NCI-H524 (cell line): ENCODE data around the gene STPG4.

Experiments
- DNase-seq, 2 experiments: peaks; one replicate each; lab custom pipeline; 2025; lab: John Stamatoyannopoulos, UW

The STPG4 gene

DNA sequence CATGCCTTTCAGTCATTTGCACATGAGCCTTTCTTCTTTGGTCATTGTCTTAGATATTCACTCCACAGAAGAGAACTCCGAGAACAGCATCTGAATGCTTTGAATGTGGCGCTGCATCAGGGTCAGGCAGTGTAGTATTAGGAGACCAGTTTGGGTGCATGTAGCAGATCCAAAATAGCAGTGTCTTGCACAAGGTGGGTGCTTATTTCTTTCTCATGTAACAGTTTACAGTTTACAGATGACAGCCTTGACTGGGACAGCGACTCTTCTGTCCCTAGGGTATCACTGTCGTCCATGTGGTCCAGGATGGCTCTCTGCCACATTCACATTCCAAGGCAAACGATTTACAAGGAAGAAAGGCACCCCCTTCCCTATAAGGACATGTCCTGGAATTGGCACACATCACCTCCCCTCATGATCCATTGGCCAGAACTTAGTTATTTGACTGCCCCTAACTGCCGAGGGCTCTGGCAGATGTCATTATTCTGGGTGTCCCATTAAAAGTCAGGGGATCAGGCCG, 101.0 kb downstream of the STPG4 start:
- no peak for DNase-seq

DNA sequence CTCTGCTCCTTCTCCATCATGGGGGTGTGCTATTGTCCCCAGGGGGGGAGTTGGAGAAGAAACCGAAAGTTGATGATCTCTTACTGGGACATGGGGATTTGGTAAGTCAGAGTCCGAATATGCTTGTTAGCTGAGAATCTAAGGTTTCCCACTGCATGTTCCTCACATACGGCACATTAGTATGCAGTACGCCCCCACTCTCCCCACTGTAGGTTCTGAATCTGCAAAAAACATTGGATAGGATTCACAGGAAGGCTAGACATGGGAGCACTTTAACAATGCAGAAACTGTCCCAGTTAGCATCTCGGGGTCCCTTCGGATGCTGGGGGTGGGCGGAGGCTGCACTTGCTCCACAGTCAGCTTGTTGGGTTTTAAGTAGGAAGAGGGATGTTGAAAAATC, 102.3 kb downstream of the STPG4 start:
- DNase-seq, result no peak

DNA sequence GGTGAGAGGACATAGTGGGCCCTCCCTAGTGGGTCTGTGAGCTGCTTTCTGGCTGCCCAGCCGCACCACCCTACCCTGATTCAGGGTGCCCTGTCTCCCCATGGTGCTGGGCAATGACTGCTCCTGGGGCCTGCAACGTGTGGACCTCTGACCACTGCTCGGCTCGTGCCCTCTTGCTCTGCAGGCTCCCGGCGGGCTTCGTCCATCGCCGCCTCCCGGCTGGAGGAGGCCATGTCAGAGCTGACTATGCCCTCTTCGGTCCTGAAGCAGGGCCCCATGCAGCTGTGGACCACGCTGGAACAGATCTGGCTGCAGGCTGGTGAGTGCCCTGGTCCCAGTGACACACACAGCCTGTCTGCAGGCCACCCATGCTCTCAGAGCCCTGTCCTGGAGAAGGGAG, 103.5 kb downstream of the STPG4 start:
- no peak for DNase-seq

DNA sequence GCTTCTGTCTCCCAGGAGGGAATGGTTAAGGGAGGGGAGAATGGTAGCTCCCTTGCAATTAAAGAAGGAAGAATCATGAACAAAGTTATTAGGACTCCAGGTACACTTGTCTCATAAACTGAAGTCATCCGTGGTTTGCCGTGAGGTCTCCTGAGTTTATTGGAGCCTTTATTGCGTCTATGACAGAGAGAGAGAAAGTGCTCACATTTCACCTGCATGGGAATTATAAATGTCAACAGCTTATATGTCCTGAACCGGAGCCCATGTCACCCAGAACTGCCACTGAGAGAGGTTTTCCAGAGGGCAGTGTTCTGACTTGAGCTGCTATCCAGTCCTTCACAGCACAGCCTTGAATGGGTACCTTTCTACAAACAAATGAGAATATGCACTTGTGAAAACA, 104.3 kb downstream of the STPG4 start:
- DNase-seq, result no peak

DNA sequence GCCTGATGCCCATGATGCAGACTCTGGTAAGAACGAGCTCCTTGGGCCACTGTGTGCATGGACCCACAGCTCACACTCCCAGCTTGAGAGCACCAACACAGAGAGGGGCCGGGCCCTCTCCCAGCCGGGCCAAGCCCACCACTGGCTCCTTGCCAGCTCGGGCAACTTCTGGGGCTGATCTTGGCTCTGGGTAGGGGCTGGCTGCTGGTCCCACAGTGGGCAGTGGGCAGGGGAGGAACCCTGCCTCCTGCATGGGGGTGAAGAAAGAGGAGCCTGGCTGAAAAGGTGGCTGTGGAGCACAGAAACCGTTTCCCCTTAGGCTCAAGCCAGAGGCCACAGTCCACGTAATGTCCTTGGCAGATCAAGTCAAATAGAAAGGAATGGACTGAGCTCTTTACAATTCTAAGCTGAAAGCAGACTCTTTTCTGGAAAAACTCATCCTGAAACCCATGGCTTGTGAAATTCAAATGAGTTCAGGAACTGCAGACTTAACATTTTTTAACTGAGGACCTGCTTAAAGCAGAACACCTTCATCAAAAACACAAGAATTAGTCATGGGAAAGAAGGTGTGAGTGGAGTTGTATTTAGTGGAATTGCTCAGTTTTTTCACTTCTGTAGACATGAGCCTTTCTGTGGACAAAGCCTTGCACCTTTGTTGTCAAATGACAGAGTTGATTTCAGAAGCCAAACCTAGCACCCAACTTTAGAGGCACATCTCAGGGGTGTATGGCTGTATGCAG, 104.9 kb downstream of the STPG4 start:
- no peak for DNase-seq

DNA sequence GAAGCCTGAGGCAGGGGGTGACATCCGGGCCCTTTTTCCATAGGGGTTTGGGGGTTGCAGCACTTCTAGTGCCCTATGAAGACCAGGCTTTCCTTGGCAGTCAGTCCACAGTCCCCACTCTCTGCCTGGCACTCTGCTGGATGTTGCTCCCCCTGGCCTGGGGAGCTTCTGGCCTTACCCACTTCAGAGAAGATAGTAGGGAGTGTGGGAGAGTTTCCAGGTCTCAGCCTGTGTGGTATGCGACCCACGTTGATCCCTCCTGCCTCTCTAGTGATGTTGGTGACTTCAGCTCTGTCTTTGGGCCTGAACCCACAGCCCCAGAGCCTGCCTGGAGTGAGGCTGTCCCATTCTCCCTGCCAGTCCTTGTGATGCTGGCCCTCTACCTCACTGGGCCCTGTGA, 105.6 kb downstream of the STPG4 start:
- no peak for DNase-seq

DNA sequence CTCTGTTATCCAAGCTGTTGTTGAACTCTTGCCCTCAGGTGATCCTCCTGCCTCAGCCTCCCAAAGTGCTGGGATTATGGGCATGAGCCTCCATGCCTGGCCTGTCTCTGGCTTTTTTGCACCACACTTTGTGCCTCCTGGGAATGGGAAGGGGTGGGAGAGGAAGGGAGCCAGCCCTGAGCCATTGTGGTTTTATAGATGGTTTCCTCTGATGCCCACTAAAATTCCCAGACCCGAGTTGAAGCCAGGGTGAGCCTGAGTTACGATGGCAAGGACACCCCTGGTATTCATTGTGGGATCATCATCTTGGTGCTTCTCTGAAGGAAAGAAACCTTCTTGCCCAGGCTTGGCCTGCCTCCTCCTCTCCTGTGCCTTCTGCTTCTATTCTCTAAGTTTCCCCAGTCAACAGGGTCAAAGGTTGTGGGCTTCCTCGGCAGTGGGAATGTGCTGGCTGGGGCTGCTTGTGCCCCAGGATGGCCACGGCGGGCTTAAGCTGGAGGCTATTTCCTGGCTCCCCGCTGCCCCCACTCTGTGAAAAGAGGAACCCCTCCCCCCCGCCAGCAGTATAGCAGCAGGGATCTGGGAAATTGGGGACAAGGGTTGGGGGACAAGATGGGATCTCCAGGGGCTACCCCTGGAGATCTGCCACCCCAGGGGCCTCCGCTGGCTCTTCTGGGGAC, 106.2 kb downstream of the STPG4 start:
- no peak for DNase-seq

DNA sequence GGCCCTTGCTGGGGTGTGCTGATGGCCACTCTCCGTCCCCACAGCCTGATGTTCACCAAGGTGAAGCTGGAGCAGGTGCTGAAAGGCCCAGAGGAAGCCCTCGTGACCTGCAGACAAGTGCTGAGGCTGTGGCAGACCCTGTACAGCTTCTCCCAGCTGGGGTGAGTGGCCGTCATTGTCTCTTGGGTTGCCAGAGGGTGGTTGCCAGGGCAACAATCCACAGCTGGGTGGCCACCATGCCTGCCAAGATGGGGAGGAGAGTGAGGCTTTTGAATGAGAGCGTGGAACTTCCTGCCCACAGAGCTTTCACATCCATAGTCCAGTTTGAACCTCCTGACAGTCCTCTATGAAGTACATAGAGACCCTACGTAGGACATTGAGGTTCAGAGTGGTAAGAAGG, 108.8 kb downstream of the STPG4 start:
- DNase-seq, result no peak

DNA sequence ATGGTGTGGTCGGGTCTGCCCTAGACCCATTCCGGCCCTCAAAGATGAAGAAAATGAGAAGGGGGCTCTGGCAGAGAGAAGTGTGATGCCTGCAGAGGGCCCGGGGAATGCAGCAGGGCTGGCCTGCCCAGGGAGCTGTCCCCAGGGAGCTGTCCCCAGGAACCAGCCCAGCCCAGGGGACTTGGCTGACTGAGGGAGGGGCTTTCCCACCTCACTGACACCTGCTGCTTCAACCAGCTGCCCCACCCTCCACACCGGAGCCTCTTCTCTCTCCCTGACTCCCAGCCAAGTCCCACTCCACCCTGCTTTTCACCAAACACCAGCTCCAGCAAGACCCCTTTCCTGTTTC, 111.2 kb downstream of the STPG4 start:
- peak in 1 of 2 experiments; percentile 36 for DNase-seq

DNA sequence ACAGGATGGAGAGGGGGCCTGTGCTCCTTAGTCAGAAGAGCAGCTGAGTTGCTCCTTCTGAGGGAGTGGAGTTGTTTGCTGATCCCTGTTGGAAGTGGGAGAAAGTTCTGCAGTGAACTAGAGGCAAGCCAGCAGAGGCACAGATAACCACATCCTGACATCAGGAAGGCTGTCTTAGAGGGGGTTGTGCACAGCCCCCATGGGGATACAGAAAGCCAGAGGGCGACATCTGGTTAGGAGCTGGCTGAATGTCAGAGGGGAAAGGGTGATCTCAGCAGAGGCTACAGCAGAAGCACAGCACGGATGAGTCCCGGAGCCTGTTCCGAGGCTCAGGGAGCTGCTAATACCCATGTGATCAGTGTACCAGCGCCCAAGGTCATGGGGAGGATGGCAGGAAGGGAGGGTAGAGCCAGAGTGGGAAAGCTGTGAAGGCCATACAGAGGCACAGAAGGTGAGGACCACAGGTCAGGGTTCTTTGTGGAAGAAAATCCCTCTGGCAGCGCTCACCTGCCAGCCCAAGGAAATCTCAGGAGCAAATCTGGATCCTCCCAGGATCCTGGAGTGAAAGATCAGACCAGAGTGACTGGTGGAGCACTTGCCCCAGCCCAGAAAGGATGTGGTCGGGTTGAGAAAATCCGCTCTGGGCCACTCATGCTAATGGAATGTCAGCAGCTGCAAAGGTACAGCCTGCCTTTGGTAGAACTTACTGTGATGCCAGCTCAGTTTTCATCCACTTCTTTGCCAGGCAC, 111.8 kb downstream of the STPG4 start:
- DNase-seq, result peak; percentile 71 to 90

DNA sequence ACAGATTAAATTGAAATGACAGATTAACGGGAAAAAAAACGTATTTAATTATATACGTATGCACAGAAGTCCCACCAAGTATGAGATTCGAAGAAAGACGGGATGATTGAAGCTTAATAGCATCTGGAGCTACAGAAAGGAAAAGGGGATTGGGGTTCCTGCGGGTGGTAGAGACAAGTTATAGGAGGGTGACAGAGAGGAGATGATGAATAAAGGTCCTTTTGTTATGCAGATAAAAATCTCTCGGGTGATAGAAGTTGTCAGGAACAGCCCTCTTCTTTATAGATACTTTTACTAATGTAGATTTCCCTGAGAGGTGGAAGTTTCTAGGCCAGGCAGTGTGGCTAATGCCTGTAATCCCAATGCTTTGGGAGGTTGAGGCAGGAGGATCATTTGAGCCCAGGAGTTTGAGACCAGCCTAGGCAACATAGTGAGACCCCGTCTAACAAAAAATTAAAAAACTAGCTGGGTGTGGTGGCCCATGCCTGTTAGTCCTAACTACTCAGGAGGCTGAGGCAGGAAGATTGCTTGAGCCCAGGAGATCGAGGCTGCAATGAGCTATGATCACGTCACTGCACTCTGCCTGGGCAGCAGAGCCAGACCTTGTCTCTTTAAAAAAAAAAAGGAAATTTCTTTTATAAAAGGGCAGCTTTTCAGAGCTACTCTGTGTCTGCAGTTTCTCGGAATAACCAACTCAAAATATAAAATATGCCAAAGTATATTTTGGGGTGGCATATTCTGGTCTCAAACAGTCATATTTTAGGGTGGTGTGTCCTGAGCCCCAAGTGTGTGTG, 113.0 kb downstream of the STPG4 start:
- no peak for DNase-seq

DNA sequence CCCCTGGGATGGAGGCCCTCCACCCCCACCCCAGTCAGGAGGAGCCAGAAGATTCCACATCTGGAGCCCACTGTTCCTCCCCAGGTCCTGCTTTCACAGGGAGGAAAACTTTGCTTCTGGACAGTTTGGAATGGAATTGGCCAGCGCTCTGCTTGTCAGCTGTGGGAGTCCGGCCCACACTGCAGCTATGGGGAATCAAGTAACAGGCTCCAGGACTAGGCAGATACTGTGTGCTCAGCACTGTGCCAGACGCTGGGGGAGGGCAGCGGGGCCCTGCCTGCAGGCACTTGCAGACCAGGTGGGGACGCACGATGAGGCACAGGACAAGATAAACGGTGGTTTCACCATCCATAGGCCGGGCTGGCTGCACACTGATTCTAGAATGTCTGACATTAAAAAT, 114.0 kb downstream of the STPG4 start:
- DNase-seq, result no peak

DNA sequence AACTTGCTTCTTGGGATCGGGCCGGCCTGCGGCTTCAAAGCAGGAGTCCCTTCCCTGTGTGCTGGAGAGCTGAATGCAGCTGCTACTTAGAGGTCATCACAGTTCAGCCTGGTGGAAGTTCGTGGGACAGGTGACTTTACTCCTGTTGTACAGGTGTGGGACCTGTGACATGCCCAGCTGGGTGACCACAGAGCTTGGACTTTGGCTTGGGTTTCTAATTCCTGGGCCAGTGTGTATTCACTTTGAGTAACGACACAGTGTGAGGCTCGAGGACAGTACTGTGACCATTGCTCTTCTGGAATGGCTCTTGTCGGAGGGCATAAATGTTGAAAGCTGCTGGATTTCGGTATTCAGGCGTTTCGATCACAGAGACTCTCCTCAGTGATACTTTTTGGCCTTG, 114.5 kb downstream of the STPG4 start:
- DNase-seq, result no peak

DNA sequence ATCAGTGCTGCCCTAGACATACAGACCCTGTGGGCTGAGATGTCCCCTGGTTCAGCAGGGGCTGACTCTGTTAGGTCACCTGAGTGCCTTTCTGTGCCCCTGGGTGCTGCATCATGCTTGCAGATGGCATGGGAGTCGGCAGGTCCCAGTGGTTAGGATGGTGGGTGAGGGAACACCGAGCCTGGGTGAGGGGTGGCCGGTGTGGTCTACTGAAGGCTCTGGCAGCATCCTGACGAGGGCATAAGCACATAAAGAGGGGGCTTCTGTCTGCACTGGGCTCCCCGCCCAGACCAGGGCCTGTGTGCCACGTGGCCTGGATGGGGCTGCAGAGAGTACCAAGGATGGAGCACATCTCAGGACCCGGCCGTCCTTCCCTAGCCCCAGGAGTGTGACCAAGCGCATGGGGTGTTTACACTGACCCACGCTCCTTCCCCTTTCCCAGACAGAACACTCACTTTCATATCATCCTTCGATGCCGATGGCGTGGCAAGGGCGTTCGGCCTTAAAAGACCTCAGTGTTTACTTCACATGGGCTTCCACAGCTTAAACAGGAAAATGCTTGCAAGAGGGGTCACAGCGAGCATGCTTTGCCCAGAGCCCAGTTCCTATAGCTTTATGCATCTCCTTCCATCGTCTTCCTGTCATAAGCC, 115.1 kb downstream of the STPG4 start:
- DNase-seq, result no peak

DNA sequence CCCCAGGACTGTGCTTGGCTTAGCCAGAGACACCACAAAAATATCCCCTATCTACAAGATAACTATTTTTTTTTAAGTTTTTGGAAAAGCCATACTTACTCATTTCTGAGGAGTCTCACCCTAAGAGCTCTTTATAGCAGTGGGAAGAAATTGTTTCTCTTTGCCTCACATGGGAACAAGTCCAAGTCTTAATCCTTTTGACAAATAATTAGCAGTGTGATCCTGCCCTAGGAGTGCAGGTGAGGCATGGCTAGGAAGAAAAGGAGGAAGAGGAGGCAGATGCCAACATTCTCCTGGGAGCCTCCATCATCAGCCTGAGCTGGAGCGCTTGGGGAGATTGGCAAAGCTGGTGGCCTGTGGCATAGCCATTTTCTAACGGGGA, 115.6 kb downstream of the STPG4 start:
- no peak for DNase-seq

DNA sequence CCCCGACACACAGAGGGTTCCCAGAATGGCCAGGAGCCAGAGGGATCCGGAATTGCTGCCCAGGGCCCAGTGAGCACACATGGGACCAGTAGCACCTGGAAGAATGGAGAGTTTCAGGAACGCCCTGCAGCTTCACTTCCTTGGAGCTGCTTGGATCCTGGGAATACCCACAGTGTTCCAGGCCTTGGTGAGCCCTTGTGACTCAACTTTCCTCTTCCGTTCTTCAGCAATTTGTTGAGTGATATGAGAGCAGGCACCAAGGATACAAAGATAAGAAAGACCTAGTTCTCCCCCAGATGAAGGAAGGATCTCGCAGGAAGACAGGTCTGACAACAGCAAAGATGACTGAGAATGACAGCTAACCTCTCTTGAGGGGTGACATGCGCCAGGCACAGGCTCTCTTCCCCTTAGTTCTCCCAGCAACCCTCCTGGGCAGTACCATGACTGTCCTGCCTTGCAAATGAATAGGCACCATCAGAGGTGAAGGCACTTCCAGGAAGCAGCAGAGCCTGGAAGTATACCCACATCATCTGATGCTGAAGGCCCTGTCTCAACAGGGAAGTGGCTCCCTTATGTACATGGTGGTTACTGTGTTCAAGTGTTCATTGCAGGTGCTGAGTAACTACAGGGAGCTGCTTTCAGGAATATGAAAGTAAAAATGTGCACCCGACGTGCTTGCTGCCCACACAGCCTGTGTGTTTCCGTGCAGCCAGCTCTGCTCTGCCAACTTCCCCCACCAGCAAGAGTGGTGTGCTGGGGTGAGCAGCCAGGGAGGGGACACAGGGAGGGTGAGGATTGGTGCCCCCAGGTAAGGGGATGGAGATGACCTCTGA, 116.2 kb downstream of the STPG4 start:
- no peak for DNase-seq

DNA sequence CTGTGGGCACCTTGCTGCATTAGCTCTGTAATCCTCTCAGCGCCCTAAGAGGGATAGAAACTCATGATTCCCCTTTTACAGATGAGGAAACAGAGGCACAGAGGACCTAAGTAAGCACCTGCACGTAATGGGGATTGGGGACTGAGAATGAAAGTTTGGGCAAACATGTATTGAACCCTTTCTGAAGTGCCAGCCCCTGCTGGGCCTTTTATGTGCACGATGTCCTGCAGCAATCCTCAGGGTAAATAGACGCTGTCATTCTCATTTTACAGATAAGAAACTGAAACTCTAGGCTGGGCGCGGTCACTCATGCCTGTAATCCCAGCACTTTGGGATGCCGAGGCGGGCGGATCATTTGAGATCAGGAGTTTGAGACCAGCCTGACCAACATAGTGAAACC, 117.4 kb downstream of the STPG4 start:
- no peak for DNase-seq
